Astrocyte (in vitro differentiated cells and primary cell): Measurements from ENCODE around the gene APOBEC4. TPM values are rescaled to one million over a fixed set of nuclear protein-coding genes. Genes with fewer than 3 reads are reported as not detected.

Experiments
- DNase-seq: peaks from one replicate; pipeline ENCODE4 v3.0.0-alpha.2; 2010; ENCODE audit warnings: low read depth
- FAIRE-seq: peaks from 2 replicates; lab custom pipeline; 2011; peaks lifted over from hg19 to GRCh38; lab: Jason Lieb, UNC
- H2AFZ ChIP-seq: 2 replicates; pipeline ENCODE4 v1.6.0; 2012; ENCODE audit warnings: low read depth, low read length, inconsistent platforms
- H3K27ac ChIP-seq: 2 replicates; pipeline ENCODE4 v1.5.1; 2011; ENCODE audit warnings: low read depth, low read length, inconsistent platforms
- H3K27me3 ChIP-seq: 2 replicates; pipeline ENCODE4 v1.6.0; 2011; ENCODE audit warnings: low read length, inconsistent platforms; ENCODE audit not compliant: insufficient read depth
- H3K36me3 ChIP-seq: 2 replicates; pipeline ENCODE4 v1.5.1; 2011; ENCODE audit warnings: low read length, inconsistent platforms; ENCODE audit not compliant: insufficient read depth
- H3K4me1 ChIP-seq: 2 replicates; pipeline ENCODE4 v1.5.1; 2011; ENCODE audit warnings: low read length, inconsistent platforms; ENCODE audit not compliant: insufficient read depth
- H3K4me2 ChIP-seq: 2 replicates; pipeline ENCODE4 v1.6.0; 2012; ENCODE audit warnings: low read length, inconsistent platforms
- H3K4me3 ChIP-seq: 2 replicates; pipeline ENCODE4 v1.5.1; 2011; ENCODE audit warnings: low read depth, mild to moderate bottlenecking, low read length, inconsistent platforms; ENCODE audit not compliant: insufficient read depth
- H3K79me2 ChIP-seq: 2 replicates; pipeline ENCODE4 v1.6.0; 2012; ENCODE audit warnings: mild to moderate bottlenecking, low read length, inconsistent platforms; ENCODE audit not compliant: insufficient read depth
- H3K9ac ChIP-seq: 2 replicates; pipeline ENCODE4 v1.6.0; 2012; ENCODE audit warnings: mild to moderate bottlenecking, low read length, inconsistent platforms
- H3K9me3 ChIP-seq: 2 replicates; pipeline ENCODE4 v1.5.1; 2012; ENCODE audit warnings: low read depth, mild to moderate bottlenecking, low read length, inconsistent platforms; ENCODE audit not compliant: insufficient read depth
- H4K20me1 ChIP-seq: 2 replicates; pipeline ENCODE4 v1.6.0; 2012; ENCODE audit warnings: low read length, inconsistent platforms; ENCODE audit not compliant: insufficient read depth
- H3K27ac Mint-ChIP-seq: one replicate; pipeline ENCODE4 v1.8.0; 2021; ENCODE audit warnings: mild to moderate bottlenecking, mixed read lengths; ENCODE audit not compliant: unreplicated experiment
- H3K27me3 Mint-ChIP-seq: one replicate; pipeline ENCODE4 v1.8.0; 2021; ENCODE audit warnings: low read depth, mixed read lengths; ENCODE audit not compliant: unreplicated experiment
- H3K36me3 Mint-ChIP-seq: one replicate; pipeline ENCODE4 v1.8.0; 2021; ENCODE audit warnings: low read depth, mixed read lengths; ENCODE audit not compliant: unreplicated experiment
- H3K4me1 Mint-ChIP-seq: one replicate; pipeline ENCODE4 v1.8.0; 2021; ENCODE audit warnings: low read depth, mixed read lengths; ENCODE audit not compliant: unreplicated experiment
- H3K4me3 Mint-ChIP-seq: one replicate; pipeline ENCODE4 v1.8.0; 2021; ENCODE audit warnings: mild to moderate bottlenecking, moderate library complexity, mixed read lengths; ENCODE audit not compliant: unreplicated experiment
- H3K9me3 Mint-ChIP-seq: one replicate; pipeline ENCODE4 v1.8.0; 2021; ENCODE audit warnings: mild to moderate bottlenecking, mixed read lengths; ENCODE audit not compliant: unreplicated experiment
- EZH2 ChIP-seq: IDR thresholded peaks from 2 replicates; pipeline ENCODE4 v1.6.1; 2012; ENCODE audit warnings: mild to moderate bottlenecking, low read length, inconsistent platforms; ENCODE audit not compliant: insufficient read depth
- total RNA-seq: library from RNA; stranded (reverse); gene quantifications from 2 replicates; pipeline ENCODE4 v1.2.1, GENCODE V29; 2021
- TF ChIP-seq, protein P1 (sequence below): IDR thresholded peaks from 2 replicates; pipeline ENCODE4 v1.5.1; 2011; ENCODE audit warnings: low read depth, mild to moderate bottlenecking, inconsistent platforms, low read length, moderate library complexity; ENCODE audit not compliant: insufficient read depth

APOBEC4 gene
- total RNA-seq, 1 donor from 2014 or later, result not detected

DNA sequence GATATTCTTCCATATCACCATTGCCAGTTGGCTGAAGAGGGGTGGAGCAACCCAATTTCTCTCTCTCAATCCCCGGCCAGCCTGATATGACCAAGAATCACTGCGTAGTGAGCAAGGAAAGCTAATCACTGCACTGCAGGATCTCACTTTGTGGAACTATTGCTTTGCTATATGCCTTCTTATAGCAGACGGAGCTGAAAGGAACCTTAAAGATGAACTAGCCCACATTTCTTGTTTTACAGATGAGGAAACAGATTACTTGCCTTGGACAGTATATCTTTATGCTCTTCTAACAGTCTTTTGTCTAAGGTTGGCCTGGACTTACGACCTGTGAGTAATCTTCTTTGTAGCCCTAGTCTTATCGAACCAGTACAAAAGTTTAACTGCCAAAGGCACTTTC is 7.6 kb downstream of the APOBEC4 start:
- no peaks in the 10 kb centered on the region for H3K9me3 Mint-ChIP-seq
- no peaks in the 10 kb centered on the region for H3K36me3 ChIP-seq
- peaks cover 3% of the 10 kb centered on the region for H3K79me2 ChIP-seq
- TF ChIP-seq, protein P1, sequence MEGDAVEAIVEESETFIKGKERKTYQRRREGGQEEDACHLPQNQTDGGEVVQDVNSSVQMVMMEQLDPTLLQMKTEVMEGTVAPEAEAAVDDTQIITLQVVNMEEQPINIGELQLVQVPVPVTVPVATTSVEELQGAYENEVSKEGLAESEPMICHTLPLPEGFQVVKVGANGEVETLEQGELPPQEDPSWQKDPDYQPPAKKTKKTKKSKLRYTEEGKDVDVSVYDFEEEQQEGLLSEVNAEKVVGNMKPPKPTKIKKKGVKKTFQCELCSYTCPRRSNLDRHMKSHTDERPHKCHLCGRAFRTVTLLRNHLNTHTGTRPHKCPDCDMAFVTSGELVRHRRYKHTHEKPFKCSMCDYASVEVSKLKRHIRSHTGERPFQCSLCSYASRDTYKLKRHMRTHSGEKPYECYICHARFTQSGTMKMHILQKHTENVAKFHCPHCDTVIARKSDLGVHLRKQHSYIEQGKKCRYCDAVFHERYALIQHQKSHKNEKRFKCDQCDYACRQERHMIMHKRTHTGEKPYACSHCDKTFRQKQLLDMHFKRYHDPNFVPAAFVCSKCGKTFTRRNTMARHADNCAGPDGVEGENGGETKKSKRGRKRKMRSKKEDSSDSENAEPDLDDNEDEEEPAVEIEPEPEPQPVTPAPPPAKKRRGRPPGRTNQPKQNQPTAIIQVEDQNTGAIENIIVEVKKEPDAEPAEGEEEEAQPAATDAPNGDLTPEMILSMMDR, result no peak
- no peak for TF ChIP-seq EZH2
- H3K4me1 ChIP-seq, result no peaks in the 10 kb centered on the region
- H3K4me3 ChIP-seq, result no peak overlapping the region
- no peaks in the 10 kb centered on the region for H3K27me3 ChIP-seq
- H2AFZ ChIP-seq, result no peak overlapping the region
- no peak overlapping the region for H3K27ac Mint-ChIP-seq
- H3K27me3 Mint-ChIP-seq, result no peaks in the 10 kb centered on the region
- no peak overlapping the region for H3K27ac ChIP-seq
- no peak overlapping the region for H3K9ac ChIP-seq
- DNase-seq, result no peak
- no peaks in the 10 kb centered on the region for H3K36me3 Mint-ChIP-seq
- no peak overlapping the region for H3K4me2 ChIP-seq
- H3K4me3 Mint-ChIP-seq, result no peak overlapping the region
- FAIRE-seq, result no peak
- no peaks in the 10 kb centered on the region for H3K4me1 Mint-ChIP-seq
- H4K20me1 ChIP-seq, result no peaks in the 10 kb centered on the region
- no peaks in the 10 kb centered on the region for H3K9me3 ChIP-seq

DNA sequence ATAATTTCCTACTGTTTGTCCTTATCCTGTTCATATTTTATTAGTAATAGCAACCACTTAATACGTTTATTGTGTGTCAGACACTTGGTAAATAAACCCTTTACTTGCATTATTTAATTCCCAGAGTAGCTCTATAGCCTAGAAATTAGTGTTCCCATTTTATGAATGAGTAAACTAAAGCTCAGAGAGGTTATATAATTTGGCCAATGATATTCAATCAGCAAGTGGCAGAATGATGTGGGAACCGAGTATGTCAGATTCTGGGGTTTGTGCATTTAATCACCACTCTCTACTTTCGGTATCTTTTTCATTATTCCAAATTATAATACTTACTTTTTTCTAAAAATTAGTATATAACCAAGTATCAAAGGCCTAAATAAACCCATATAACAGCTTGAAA is 10.9 kb downstream of the APOBEC4 start:
- no peaks in the 10 kb centered on the region for H3K4me1 ChIP-seq
- no peak overlapping the region for H3K27ac ChIP-seq
- peaks cover 10% of the 10 kb centered on the region for H3K79me2 ChIP-seq
- no peak overlapping the region for H3K9ac ChIP-seq
- H3K27me3 Mint-ChIP-seq, result no peaks in the 10 kb centered on the region
- no peak for FAIRE-seq
- no peak for DNase-seq
- TF ChIP-seq, protein P1, result no peak
- TF ChIP-seq EZH2, result no peak
- no peaks in the 10 kb centered on the region for H3K36me3 Mint-ChIP-seq
- H3K9me3 Mint-ChIP-seq, result no peaks in the 10 kb centered on the region
- no peak overlapping the region for H2AFZ ChIP-seq
- H3K4me3 Mint-ChIP-seq, result no peak overlapping the region
- no peak overlapping the region for H3K4me2 ChIP-seq
- H3K4me3 ChIP-seq, result no peak overlapping the region
- no peaks in the 10 kb centered on the region for H3K27me3 ChIP-seq
- no peaks in the 10 kb centered on the region for H4K20me1 ChIP-seq
- no peaks in the 10 kb centered on the region for H3K36me3 ChIP-seq
- no peak overlapping the region for H3K27ac Mint-ChIP-seq
- no peaks in the 10 kb centered on the region for H3K4me1 Mint-ChIP-seq
- H3K9me3 ChIP-seq, result no peaks in the 10 kb centered on the region

DNA sequence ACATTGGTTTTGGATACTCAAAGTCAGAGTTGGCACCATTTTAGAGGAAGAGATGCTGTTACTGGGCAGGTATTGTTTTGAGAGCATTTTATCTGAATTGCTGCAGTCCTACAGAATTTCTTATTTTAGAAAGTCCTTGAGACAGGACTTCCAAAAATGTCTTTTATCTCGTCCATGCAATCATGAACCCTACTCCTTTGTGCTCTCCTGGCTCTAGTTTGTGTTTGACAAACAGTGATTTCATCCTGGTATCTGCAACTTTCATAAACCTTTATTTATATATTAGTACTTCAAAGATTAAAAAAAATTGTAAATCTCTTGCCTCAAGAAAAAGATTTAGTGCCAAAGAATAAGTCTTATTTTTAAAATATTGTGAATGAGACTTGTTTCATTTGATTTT is 12.9 kb downstream of the APOBEC4 start:
- no peaks in the 10 kb centered on the region for H3K27me3 Mint-ChIP-seq
- Histone ChIP-seq H3K4me2 (no peak overlapping the region), H3K27me3 (no peaks in the 10 kb centered on the region), H3K9ac (no peak overlapping the region), H3K36me3 (no peaks in the 10 kb centered on the region), H2AFZ (no peak overlapping the region), H3K79me2 (peaks cover 23% of the 10 kb centered on the region), H3K4me3 (no peak overlapping the region), H4K20me1 (no peaks in the 10 kb centered on the region), H3K4me1 (peaks cover 7% of the 10 kb centered on the region), H3K9me3 (no peaks in the 10 kb centered on the region), H3K27ac (no peak overlapping the region)
- FAIRE-seq (no peak), DNase-seq (no peak)
- H3K27ac Mint-ChIP-seq, result no peak overlapping the region
- no peak overlapping the region for H3K4me3 Mint-ChIP-seq
- no peak for TF ChIP-seq EZH2
- TF ChIP-seq, protein P1, result no peak
- H3K36me3 Mint-ChIP-seq, result no peaks in the 10 kb centered on the region
- H3K9me3 Mint-ChIP-seq, result no peaks in the 10 kb centered on the region
- no peaks in the 10 kb centered on the region for H3K4me1 Mint-ChIP-seq
